ENCODE data around the gene IRF2BP2. TPM values are rescaled to one million over a fixed set of nuclear protein-coding genes. Genes with fewer than 3 reads are reported as not detected.

The IRF2BP2 gene
- total and polyA plus RNA-seq, 7 experiments from 2014 or later: 28.7 to 413 (median 159) TPM

DNA sequence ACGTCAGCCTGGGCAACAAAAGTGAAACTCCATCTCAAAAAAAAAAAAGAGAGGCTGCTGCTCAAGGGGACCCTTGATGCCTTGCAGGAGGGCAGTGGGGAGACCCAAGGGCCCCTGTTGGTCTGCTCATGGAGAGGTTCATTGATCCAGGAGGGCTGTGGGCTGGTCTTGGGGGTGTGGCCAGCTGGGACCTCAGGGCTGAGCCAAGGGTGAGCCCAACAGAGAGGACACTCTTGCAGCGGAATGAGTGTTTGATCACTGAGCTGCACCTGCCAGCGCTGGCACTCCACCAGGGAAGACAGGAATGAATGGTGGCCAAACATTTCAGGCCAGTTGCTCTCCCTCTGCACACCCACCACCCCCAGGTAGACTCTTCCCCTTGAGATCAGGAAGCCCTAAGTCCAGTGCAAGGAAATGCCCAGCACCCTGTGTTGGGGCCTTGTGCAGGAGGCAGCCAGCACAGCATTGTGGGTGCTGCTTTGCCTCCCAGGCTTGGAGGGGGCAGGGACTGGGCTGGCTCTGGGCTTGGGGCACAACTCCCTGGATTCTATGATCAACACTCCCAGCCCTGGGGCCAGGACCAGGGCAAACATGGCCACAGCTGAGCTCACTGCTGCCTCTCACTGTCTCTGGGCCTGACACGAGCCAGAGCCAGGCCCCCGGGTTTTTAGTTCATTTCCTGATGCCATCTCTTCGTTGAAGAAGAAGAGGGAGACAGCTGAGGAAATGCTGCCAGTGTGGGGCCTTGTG lies 50.7 kb downstream of the IRF2BP2 start:
- H3K4me3 Mint-ChIP-seq: no peak overlapping the region
- no peak for ATAC-seq
- H3K4me1 Mint-ChIP-seq: peaks cover 0 to 2% (median 0%) of the 10 kb centered on the region in 7 donors

DNA sequence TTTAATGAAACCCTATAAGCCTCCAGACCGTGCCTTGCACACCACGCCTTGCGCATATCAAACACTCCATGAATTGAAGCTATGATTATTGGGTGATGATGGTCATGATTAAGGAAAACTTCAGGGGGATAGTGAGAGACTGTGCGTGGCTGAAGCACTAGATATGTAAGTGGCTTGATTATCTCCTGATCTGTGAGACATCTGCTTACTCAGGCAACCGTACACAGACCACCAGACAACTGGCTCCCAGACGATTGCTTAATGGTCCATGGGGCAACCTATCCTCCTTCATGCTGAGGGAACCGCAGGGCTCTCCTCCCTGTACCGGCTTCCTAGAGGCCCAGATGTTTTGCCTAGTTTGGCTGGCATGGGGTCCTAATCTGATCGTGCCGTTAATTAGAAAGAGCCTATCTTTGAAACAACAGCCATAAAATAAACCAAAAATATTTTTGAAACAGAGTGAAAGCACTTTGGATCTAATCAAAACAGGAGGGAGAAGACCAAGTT lies 51.6 kb downstream of the IRF2BP2 start:
- Mint-ChIP-seq H3K36me3 (no peaks in the 10 kb centered on the region), H3K4me3 (no peak overlapping the region), H3K27ac (no peak overlapping the region), H3K4me1 (no peaks in the 10 kb centered on the region), H3K27me3 (no peaks in the 10 kb centered on the region), H3K9me3 (no peaks in the 10 kb centered on the region)
- H3K4me1 ChIP-seq (ENCODE audit: control insufficient read depth in 2 of 2, insufficient read depth in 2 of 2, low read length in 2 of 2): no peaks in the 10 kb centered on the region
- ChIA-PET POLR2A (no interaction called here), CTCF (interaction anchor here (0.6 kb wide), 1 partner anchor 511 kb away, joined by 3 read pairs; no protein-coding TSS in a partner anchor)
- no peaks in the 10 kb centered on the region for H3K27me3 ChIP-seq (ENCODE audit: control insufficient read depth in 2 of 2, insufficient read depth in 2 of 2, low read length in 2 of 2)
- no peaks in the 10 kb centered on the region for H3K36me3 ChIP-seq (ENCODE audit: control insufficient read depth in 2 of 3, insufficient read depth in 3 of 3, low read length in 3 of 3)
- no peak for ATAC-seq
- no peaks in the 10 kb centered on the region for H3K9me3 ChIP-seq (ENCODE audit: control insufficient read depth in 2 of 3, low read length in 3 of 3)
- intact Hi-C loops (cut with micrococcal nuclease): no loop called here
- DNase-seq: no peak
- no peak overlapping the region for H3K4me3 ChIP-seq (ENCODE audit: low read length)
- no peak overlapping the region for H3K27ac ChIP-seq (ENCODE audit: low read depth, low read length)

More for the DNA sequence above, 50.7 kb downstream of the IRF2BP2 start:
- Histone ChIP-seq H3K4me1 (ENCODE audit: control insufficient read depth in 2 of 2, insufficient read depth in 2 of 2, low read length in 2 of 2) (no peaks in the 10 kb centered on the region), H3K4me3 (ENCODE audit: low read length) (no peak overlapping the region), H3K27me3 (ENCODE audit: control insufficient read depth in 2 of 2, insufficient read depth in 2 of 2, low read length in 2 of 2) (no peaks in the 10 kb centered on the region), H3K27ac (ENCODE audit: low read depth, low read length) (no peak overlapping the region), H3K36me3 (ENCODE audit: control insufficient read depth in 2 of 3, insufficient read depth in 3 of 3, low read length in 3 of 3) (no peaks in the 10 kb centered on the region), H3K9me3 (ENCODE audit: control insufficient read depth in 2 of 3, low read length in 3 of 3) (no peaks in the 10 kb centered on the region)
- CTCF ChIA-PET: interaction anchor here (0.6 kb wide), 1 partner anchor 510 kb away, joined by 3 read pairs; no protein-coding TSS in a partner anchor
- Mint-ChIP-seq H3K36me3 (no peaks in the 10 kb centered on the region), H3K27me3 (no peaks in the 10 kb centered on the region), H3K27ac (no peak overlapping the region), H3K9me3 (no peaks in the 10 kb centered on the region)
- DNase-seq: no peak
- intact Hi-C loops (cut with micrococcal nuclease): no loop called here
- POLR2A ChIA-PET: no interaction called here

DNA sequence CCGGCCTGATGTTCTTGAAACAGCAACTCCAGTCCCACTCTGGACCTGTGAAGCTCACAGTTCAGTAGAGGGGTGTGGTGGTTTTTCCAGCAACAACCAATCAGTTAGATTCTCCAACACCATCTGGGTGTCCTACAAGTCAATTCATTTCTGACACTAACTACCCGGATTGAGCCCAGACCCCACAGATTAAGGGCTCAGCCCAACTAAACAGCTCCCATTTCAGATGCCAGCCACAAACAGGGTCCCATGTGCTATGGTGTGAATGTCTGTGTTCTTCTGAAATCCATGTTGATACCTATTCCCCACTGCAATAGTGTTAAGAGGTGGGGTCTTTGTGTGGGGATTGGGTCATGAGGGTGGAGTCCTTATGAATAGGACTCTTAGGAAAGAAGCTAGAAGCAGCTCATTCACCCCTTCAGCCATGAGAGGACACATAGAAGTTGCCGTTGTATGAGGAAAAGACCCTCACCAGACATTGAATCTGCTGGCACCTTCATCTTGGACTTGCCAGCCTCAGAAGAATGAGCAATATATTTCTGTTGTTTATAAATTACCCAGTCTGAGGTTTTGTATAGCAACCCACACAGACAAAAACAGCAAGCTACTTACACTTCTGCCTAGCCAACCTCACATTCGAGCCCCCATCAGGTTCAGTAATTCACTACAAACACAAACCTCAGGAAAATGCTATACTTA lies 53.6 kb downstream of the IRF2BP2 start:
- Mint-ChIP-seq H3K27me3 (no peaks in the 10 kb centered on the region), H3K9me3 (no peaks in the 10 kb centered on the region), H3K4me1 (no peaks in the 10 kb centered on the region), H3K27ac (no peak overlapping the region), H3K36me3 (no peaks in the 10 kb centered on the region), H3K4me3 (no peak overlapping the region)
- no peak overlapping the region for H3K27ac ChIP-seq (ENCODE audit: low read depth, low read length)
- no peaks in the 10 kb centered on the region for H3K4me1 ChIP-seq (ENCODE audit: control insufficient read depth in 2 of 2, insufficient read depth in 2 of 2, low read length in 2 of 2)
- H3K36me3 ChIP-seq (ENCODE audit: control insufficient read depth in 2 of 3, insufficient read depth in 3 of 3, low read length in 3 of 3): no peaks in the 10 kb centered on the region
- CTCF ChIA-PET: interaction anchor here (0.5 kb wide), 1 partner anchor 1930 kb away, joined by 3 read pairs; no protein-coding TSS in a partner anchor
- DNase-seq: peak in 1 of 9 donors; percentile 3
- intact Hi-C loops (cut with micrococcal nuclease): no loop called here
- no peak for ATAC-seq
- H3K4me3 ChIP-seq (ENCODE audit: low read length): no peak overlapping the region
- no peaks in the 10 kb centered on the region for H3K27me3 ChIP-seq (ENCODE audit: control insufficient read depth in 2 of 2, insufficient read depth in 2 of 2, low read length in 2 of 2)
- H3K9me3 ChIP-seq (ENCODE audit: control insufficient read depth in 2 of 3, low read length in 3 of 3): no peaks in the 10 kb centered on the region
- POLR2A ChIA-PET: no interaction called here

DNA sequence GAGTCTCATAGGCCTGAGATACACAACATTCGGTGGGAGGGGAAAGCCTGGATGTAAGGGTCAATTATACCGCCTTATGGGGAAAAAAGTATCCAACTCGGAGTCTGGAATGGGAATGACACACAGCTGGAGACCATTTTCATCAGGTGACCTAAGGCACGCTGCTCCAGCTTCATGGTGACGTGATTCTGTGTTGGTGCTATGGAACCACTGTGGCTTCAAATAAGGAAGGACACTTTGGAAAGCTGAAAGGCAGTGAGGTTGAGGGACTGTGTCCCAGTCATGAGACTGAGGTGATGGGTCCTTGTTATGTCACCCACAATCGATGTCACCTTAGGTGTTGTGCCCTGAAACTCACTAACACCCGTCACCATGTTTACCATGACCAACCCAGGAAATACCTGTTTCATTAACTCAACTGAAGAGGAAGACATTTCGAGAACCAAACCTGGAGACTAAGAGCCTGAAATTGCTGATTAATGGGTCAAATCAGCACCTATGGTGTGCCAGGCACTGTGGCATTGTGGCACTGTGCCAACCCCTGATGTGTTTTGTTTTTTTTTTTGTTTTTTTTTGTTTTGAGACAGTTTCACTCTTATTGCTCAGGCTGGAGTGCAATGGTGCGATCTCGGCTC lies 54.5 kb downstream of the IRF2BP2 start:
- Histone ChIP-seq H3K4me1 (ENCODE audit: control insufficient read depth in 2 of 2, insufficient read depth in 2 of 2, low read length in 2 of 2) (no peaks in the 10 kb centered on the region), H3K36me3 (ENCODE audit: control insufficient read depth in 2 of 3, insufficient read depth in 3 of 3, low read length in 3 of 3) (no peaks in the 10 kb centered on the region), H3K9me3 (ENCODE audit: control insufficient read depth in 2 of 3, low read length in 3 of 3) (no peaks in the 10 kb centered on the region), H3K27ac (ENCODE audit: low read depth, low read length) (no peak overlapping the region), H3K27me3 (ENCODE audit: control insufficient read depth in 2 of 2, insufficient read depth in 2 of 2, low read length in 2 of 2) (no peaks in the 10 kb centered on the region), H3K4me3 (ENCODE audit: low read length) (no peak overlapping the region)
- CTCF ChIA-PET: interaction anchor here (0.5 kb wide), 1 partner anchor 1930 kb away, joined by 3 read pairs; no protein-coding TSS in a partner anchor
- DNase-seq: peak in 1 of 9 donors; percentile 3
- H3K36me3 Mint-ChIP-seq: no peaks in the 10 kb centered on the region
- H3K27me3 Mint-ChIP-seq: no peaks in the 10 kb centered on the region
- intact Hi-C loops (cut with micrococcal nuclease): no loop called here
- POLR2A ChIA-PET: no interaction called here
- no peak for ATAC-seq
- H3K27ac Mint-ChIP-seq: no peak overlapping the region
- no peak overlapping the region for H3K4me3 Mint-ChIP-seq
- H3K4me1 Mint-ChIP-seq: no peaks in the 10 kb centered on the region
- H3K9me3 Mint-ChIP-seq: no peaks in the 10 kb centered on the region

DNA sequence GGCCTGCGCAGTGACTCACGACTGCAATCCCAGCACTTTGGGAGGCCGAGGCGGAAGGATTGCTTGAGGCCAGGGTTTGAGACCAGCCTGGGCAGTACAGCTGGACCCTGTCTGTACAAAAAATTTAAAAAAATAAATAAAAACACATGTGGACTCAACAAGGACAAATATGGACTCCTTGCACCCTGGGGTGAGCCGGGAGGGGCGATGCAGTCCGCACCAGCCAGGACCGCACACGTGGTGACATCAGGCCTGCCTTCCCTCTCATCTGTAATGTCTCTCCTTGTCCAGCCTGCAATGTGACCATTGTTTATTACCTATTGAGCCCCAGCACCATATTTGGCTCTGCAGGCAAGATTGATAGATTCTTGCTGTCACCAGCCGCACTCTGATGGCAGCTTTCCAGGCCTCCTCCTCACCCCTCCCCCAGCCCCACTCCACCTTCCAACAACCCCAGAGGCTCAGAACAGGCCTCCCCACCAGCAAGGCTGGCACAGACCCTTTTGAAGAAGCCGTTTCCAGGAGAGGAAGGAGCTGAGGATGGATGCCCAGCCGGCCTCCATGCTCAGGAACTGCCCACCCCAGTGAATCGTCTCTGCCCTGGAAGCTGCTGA lies 55.2 kb downstream of the IRF2BP2 start:
- Histone ChIP-seq H3K36me3 (ENCODE audit: control insufficient read depth in 2 of 3, insufficient read depth in 3 of 3, low read length in 3 of 3) (no peaks in the 10 kb centered on the region), H3K4me3 (ENCODE audit: low read length) (no peak overlapping the region), H3K4me1 (ENCODE audit: control insufficient read depth in 2 of 2, insufficient read depth in 2 of 2, low read length in 2 of 2) (no peaks in the 10 kb centered on the region), H3K9me3 (ENCODE audit: control insufficient read depth in 2 of 3, low read length in 3 of 3) (no peaks in the 10 kb centered on the region), H3K27ac (ENCODE audit: low read depth, low read length) (no peak overlapping the region), H3K27me3 (ENCODE audit: control insufficient read depth in 2 of 2, insufficient read depth in 2 of 2, low read length in 2 of 2) (no peaks in the 10 kb centered on the region)
- CTCF ChIA-PET: no interaction called here
- no peaks in the 10 kb centered on the region for H3K36me3 Mint-ChIP-seq
- no peaks in the 10 kb centered on the region for H3K9me3 Mint-ChIP-seq
- POLR2A ChIA-PET: no interaction called here
- peak overlapping the region in 1 of 9 donors; percentile 41 for H3K27ac Mint-ChIP-seq
- H3K27me3 Mint-ChIP-seq: no peaks in the 10 kb centered on the region
- no peak overlapping the region for H3K4me3 Mint-ChIP-seq
- H3K4me1 Mint-ChIP-seq: no peaks in the 10 kb centered on the region
- intact Hi-C loops (cut with micrococcal nuclease): no loop called here
- DNase-seq (no peak), ATAC-seq (no peak)

Data from naive thymus-derived CD4-positive, alpha-beta T cell (primary cell).